AG04449 (cell line): ENCODE results near the gene GSX2.

Experiments used
- CTCF ChIA-PET: fragments of 350-600 bp; formaldehyde crosslinking; extraction: SDS; loops from one replicate; lab custom pipeline; 2021; ENCODE audit warnings: antibody characterized with exemption; lab: Yijun Ruan, JAX
- POLR2A ChIA-PET: fragments of 400-600, 350-600 bp; formaldehyde crosslinking; extraction: SDS; loops from one replicate; lab custom pipeline; 2020; ENCODE audit warnings: antibody characterized with exemption, inconsistent platforms; lab: Yijun Ruan, JAX
- DNase-seq: peaks from one replicate; pipeline ENCODE4 v3.0.0-alpha.2; 2010; ENCODE audit warnings: low read depth, low spot score
- H3K4me3 ChIP-seq: 2 replicates; pipeline ENCODE4 v1.5.1; 2011; ENCODE audit warnings: low read depth, mild to moderate bottlenecking, control low read depth, low read length
- TF ChIP-seq, protein P1 (sequence below): IDR thresholded peaks from one replicate; pipeline ENCODE4 v1.5.1; 2011; ENCODE audit warnings: mild to moderate bottlenecking, moderate library complexity, low read length, control low read depth, inconsistent platforms; ENCODE audit not compliant: insufficient read depth; ENCODE audit errors: missing control alignments

GSX2 gene

DNA sequence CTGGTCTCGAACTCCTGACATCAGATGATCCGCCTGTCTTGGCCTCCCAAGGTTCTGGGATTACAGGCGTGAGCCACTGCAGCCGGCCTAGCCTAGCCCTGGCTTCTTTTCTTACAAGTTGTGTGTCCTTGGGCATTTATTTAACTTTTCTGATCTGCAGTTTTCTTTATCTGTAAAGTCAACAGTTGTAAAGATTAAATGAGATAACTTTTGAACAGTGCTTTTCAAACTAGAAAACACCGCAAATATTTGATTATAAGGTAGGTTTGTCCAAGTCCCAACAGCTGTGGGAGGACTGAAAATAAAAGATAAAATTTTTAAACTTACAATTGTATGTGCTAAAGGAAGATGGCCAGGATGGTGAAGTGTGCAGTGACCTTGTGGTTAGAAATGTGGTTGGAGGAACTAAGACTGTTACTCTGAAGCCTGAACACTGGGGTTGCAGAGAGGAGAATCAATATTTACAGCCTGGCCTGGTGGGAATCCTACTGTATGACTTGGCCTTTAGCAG is 44.8 kb downstream of the GSX2 start:
- H3K4me3 ChIP-seq = no peak overlapping the region
- no peak for DNase-seq
- TF ChIP-seq, protein P1, sequence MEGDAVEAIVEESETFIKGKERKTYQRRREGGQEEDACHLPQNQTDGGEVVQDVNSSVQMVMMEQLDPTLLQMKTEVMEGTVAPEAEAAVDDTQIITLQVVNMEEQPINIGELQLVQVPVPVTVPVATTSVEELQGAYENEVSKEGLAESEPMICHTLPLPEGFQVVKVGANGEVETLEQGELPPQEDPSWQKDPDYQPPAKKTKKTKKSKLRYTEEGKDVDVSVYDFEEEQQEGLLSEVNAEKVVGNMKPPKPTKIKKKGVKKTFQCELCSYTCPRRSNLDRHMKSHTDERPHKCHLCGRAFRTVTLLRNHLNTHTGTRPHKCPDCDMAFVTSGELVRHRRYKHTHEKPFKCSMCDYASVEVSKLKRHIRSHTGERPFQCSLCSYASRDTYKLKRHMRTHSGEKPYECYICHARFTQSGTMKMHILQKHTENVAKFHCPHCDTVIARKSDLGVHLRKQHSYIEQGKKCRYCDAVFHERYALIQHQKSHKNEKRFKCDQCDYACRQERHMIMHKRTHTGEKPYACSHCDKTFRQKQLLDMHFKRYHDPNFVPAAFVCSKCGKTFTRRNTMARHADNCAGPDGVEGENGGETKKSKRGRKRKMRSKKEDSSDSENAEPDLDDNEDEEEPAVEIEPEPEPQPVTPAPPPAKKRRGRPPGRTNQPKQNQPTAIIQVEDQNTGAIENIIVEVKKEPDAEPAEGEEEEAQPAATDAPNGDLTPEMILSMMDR = no peak
- ChIA-PET POLR2A (interaction anchor here (0.7 kb wide), 1 partner anchor 1119 kb away, joined by 4 read pairs; no protein-coding TSS in a partner anchor), CTCF (interaction anchor here (2.2 kb wide), 1 partner anchor 25 kb away, joined by 5 read pairs; no protein-coding TSS in a partner anchor)

DNA sequence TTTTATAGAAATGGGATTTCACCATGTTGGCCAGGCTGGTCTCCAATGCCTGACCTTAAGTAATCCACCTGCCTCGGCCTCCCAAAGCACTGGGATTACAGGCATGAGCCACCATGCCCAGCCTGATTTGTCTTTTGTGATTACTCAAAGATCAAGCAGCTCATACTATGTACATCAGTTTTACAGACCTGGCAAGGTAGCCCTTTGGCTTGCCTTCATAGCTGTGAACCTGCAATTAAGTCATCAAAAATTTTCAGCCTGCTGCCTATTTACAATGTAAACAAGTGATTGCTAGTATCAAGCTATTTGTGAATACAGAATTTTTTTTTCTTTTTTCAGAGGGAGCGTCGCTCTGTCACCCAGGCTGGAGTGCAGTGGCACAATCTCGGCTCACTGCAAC is 46.2 kb downstream of the GSX2 start:
- CTCF ChIA-PET = interaction anchor here (2.2 kb wide), 1 partner anchor 27 kb away, joined by 5 read pairs; no protein-coding TSS in a partner anchor
- TF ChIP-seq, protein P1 = no peak
- H3K4me3 ChIP-seq = no peak overlapping the region
- DNase-seq = no peak
- POLR2A ChIA-PET = no interaction called here

DNA sequence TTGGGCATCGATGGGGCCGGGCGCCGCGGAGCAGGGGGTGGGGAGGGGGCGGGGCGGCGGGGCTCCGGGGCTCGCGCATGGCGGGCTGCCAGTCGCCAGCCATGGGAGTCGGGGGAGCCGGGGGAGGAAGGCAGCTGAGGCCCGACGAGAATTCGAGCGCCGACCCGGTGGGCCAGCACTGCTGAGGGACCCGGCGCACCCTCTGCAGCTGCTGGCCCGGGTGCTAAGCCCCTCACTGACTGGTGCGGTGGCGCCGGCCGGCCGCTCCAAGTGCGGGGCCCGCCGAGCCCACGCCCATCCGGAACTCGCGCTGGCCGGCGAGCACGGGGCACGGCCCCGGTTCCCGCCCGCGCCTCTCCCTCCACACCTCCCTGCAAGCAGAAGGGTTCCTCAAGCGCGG is 49.4 kb downstream of the GSX2 start:
- no peak for DNase-seq
- ChIA-PET POLR2A (no interaction called here), CTCF (no interaction called here)
- H3K4me3 ChIP-seq = no peak overlapping the region
- TF ChIP-seq, protein P1 = no peak
